DMS114 treated with DMSO at 0.1 percent for 48 hours (cell line): ENCODE data around the gene ERBB4.

Experiments
- DNase-seq: peaks from one replicate; lab custom pipeline; 2025; ENCODE audit not compliant: unreplicated experiment; lab: John Stamatoyannopoulos, UW

ERBB4 gene

DNA sequence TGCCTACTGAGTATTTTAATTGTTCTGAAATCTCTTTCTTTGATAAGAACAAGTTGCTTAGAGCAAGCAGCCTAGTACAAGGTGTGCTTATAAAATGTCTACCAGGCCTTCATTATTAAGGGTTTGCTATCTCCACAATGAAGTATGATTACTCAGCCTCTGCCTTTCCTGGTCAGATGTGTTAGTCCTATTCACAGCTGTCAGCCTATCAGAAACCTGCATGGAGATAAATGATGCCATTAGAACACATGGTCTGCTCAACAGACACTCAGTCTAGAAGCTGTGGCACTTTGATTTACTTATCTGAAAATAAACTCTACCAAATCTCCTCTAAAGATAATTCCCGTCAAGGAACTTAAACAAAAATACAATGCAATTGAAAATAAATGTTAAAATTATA lies 448.7 kb downstream of the ERBB4 start:
- no peak for DNase-seq

DNA sequence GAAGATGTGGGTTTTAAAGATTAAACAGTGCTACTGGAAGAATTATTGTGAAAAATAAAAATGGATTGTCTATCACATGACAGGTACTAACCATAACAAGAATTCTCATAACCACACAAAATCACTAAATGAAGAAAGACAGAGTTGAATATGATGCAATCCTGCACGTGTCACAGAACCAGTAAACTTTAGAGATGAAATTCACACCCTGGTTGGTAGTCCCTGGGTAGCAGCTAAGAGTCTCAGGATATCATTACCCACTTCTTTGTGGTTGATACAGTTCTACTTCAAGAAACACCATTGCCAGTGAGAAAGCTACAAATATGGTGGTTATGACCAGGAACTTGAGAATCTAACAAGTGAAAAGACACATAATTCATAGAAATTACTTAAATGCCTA lies 450.2 kb downstream of the ERBB4 start:
- DNase-seq = no peak

DNA sequence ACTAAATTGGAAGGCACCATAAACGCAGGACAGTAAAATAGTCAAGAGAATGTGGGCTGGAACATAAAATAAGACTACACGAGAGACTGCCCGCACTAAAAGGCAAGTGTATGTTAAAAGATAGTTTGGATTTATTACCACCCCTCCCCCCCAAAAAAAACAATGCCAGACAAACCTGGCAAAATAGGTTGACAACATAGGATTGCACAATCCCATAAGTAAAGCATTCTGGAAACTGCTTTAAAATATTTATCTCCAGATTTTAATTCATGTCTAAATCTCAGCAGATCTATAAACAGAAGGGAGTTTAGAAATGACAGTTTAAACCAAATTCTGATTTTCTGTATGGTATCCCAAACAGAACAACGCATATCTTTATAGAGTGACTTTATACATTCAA lies 455.1 kb downstream of the ERBB4 start:
- DNase-seq = no peak

DNA sequence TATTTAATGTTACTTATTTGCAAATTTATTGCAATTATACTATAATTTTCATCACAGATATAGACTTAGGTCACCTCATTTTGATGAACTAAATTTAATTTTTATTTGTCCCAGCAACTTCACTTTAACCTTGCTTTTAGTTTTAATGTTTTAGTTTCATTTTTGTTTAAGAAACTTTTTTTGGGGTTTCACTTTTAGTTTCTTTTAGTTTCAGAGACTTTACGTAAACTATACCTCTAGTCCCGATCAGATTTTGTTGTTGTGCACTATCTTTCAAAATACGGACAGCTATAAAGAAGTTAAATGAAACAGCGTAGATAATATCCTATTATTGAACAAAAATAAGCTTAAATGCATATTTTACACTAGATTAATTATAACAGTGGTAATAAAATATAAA lies 460.5 kb downstream of the ERBB4 start:
- DNase-seq = no peak

DNA sequence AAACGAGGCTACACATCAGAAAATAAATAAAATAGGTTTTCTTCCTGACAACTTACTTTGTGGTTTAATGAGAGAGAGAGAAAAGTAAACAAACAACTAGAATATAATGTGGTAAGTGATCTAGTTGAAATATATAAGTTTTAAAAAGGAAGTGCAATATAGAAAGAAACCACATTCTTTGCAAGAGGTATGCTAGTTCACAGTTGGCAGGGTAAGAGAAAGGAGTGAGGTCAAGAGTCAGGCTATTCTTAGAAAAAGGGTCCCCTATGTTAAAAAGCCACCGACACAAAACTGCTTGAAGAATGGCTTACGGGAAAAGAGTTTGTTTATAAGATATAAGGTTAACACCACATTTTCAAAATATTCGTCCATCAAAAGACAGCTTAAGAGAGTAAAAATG lies 462.1 kb downstream of the ERBB4 start:
- DNase-seq = no peak

DNA sequence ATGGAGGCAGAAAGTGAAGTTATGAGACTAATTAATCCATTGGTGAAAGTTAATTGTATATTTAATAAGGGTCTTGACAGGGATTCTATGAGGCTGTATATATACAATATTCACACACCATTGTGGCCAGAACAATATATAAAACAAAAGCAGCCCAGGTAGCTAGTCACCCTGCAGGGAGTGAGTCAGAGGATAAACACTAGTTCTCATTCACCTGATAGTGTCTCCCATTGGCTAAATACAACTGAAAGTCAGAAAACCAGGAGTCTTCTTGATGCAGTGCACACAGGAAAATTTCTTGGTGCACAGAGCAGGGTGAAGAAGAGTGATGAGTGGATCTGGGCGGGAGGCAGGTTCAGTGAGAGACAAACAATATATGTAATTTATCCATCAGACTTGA lies 465.2 kb downstream of the ERBB4 start:
- DNase-seq = no peak

DNA sequence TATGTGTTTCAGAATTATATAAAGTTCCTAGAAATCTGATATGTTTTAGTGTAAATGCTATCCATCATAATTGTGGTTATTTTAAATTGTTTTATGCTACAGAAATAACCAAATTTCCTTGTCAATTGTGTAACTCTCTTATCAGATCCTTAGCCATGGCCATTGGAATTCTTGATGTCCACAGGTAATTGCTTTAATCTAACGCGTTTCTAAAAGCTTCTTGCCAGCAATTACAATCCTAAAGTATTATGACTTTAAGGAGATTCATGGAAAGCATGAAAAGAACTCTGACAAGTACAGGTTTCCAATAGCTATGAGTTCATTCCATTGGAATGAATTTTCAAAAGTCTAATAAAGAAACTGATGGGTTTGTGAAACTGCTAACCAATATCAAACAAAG lies 472.1 kb downstream of the ERBB4 start:
- DNase-seq = no peak

DNA sequence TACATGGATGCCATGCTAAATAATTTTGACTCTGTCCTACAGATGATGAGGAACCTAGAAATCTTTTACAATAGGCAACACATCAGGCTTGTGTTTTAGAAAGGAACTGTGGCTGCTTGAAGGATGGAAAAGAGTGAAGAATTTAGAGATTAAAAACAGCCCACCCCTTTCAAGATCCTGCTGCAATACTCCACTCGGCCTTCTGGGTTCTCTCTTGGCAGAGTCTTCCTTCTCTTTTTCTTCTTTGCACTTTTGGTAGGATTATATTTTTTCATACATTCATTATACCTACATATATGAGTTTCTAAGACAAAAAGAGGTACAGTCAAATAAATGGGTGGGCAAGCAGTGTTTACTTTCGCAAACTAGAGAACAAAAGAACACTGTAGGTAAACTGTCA lies 474.3 kb downstream of the ERBB4 start:
- no peak for DNase-seq

DNA sequence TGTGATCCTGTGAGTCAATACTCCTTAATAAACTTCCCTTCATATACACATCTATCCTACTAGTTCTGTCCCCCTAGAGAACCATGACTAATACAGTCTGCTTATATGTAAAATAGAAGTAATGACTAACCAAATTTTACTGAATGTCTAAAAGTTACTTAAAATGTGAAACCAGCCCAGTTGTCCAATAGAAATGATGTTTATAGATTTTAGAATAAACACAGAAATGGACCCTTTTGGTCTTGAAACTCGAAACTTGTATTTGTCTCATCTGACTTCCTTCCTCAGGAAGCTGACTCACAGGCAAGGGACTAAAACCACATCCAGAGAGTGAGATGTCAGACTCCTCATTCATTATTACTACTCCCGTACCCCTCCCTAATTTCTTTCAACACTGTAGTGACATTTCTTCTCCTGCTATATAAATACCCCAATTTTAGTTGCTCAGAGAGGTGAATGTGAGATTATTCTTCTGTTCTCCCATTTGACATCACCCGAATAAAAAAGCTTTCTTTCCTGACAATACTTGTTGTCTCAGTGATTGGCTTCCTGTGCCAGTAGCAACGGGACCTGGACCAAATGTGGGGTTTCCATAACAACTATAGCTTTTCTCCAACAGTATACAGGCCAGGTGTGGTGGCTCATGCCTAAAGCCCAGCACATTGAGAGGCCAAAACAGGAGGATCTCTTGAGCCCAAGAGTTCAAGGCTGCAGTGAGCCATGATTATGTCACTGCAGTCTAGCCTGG lies 486.0 kb downstream of the ERBB4 start:
- DNase-seq = no peak

DNA sequence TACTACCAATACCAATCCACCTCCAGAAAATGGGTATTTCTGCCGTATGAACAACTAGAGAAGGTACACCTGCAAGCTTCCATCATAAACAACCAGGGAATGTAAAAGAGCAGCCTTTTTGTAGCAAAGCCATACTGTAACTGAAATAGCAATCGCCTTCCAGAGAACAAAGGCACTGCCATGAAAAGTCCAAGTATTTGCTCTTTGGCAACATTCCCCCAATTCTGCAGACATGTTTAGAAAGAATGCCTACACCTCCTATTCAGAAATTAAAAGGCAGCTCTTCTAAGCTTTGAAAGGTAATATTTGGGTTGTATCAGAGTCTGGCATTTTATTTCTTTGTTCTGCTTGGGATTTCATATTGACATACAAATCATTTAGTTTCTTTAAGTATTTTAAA lies 487.7 kb downstream of the ERBB4 start:
- DNase-seq = no peak

DNA sequence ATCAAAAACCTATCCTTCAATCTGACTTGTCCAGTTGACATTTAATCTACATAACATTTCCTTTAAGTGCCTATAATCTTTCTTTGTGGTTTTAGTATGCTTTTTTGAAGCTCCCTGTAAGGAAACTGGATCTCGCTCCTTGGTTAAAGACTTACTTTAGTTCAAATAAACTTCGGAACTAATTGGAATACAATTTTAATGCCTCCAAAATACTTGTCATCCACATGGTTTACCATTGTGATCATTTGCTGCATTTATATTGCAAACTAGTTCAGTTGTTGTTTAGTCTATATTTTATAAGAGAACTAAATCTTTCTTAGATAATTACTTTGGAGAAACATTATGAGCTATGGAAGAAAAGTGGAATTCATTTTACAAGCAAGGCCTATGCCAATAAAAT lies 496.0 kb downstream of the ERBB4 start:
- no peak for DNase-seq

DNA sequence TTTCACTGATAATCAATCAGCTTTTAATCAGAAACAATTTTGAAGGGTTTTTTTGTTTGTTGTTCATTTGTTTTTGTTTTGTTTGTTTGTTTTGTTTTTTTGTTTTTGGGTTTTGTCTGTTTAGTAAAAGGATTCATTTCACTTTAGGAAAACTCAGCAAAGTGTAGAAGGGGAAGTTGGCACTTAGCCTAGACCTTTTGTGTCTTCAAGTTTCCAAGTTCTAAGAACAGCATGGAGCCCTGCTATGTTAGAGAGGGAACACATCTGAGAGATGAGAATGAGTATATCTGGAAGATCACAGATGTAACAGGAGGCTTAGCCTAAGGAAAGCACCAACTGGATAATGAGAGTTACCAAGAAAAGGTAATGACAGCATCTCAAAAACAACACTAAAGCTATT lies 501.5 kb downstream of the ERBB4 start:
- DNase-seq = no peak

DNA sequence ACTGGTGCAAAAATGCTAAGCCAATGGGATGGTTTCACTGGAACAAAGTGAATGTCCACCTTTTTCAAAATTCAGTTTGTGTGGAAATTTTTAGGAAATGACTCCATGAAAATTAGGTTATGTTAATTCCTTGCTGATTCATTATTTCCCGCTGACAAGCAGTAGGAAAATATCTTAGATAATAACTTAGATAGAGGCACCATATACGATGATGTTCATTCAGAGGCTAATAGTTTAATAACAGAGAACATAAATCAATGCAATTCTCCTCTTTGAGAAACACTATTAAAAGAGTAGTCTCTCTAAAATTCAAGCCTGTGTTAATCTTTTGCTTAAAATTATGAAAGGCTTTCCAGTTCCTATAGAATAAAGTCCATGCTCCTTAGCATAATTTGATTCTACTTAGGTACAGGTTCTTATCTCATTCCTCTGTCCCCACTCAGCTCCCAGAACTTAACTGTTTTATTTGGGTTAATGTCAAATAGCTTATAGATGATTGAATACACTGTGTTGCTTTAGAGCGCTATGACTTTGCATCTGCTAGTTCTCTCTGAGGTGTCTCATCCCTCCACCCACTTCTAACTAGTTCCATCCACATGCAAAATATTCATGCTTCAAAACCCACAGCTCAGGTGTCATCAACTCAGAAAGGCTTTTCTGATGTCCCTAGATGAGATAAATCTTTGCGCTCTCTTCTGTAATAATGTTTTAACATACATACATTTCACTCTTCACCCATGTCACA lies 503.6 kb downstream of the ERBB4 start:
- no peak for DNase-seq

DNA sequence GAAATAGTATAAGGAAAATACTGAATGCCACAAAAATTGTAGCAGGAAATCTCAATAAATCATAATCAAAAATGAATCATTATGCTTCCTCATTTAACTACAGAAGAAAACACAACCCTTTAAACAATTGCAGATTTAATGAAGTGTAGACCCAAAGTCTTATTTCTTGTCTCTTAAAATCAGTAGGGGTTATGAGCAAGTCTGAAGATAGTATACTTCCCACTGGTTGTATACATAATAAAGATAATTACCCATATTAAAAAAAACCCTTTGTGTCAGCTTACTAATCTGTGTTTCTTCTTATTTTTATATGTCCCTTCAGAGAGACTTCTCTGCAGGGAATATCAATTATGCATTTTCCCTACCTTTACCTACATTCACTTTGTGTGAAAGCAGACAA lies 504.7 kb downstream of the ERBB4 start:
- no peak for DNase-seq

DNA sequence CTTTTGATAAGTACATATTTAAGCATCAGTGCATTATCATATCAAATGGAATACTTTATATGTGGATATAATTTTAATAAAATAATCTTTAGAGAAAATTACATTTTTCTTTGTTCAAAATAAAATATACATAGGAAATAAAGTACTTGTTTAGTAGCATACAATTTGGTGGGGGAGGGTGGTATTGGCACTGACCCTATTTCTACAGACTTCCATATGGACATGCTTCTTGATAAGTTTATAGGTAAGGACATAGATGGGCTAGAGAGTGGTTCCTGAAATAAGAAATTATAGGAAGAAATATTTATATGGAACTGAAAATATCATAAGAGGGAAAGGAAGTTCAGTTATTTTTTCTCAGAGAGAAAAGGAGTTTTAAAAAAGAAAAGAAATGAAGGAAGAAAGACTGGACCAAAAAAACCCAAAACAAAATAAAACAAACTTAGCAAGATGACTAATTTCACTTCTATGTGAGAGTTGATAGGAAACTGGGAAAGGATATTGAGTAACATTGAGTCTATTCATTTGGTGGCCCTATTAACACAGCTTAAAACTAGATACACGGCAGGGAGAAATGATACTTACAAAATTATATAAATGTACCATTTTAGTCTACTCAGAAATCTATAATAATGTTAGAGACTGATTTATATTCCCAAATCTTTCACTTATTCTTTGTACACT lies 505.9 kb downstream of the ERBB4 start:
- no peak for DNase-seq

DNA sequence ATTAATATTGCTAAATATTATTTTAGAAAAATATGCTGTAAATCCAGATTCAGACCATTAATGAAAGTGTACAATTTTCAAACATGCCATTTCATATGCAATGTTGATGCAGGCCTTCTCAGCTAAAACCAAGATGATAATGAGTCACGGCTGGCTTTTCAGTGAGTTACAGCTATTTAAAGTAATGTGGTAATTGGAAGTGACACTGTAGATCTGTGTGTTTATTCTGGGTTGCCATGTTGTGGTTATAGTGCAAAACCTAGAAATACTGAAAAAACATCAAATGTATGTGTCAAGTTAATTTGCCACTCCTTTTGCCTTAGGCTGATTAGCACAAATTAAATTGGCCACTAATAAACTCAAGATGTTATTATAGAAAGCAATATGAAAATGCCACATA lies 506.6 kb downstream of the ERBB4 start:
- no peak for DNase-seq

DNA sequence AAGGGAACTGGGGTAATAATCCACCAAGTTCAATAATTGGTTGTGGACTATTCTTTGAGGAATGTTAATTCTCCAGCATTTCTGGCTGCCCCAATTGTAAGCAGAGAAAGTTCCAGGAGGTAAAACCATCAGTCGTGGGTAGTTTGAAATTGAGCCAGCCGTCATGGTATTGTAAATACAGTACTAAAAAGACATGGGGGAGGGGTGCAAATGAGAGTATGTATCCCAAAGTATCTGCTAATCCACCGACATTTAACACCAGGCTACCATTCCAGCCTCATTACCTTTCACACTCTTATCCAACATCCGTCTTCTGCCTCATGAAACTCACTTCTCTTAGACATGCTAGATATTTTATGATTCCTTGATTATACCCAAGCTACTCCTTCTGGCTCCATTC lies 507.9 kb downstream of the ERBB4 start:
- no peak for DNase-seq

DNA sequence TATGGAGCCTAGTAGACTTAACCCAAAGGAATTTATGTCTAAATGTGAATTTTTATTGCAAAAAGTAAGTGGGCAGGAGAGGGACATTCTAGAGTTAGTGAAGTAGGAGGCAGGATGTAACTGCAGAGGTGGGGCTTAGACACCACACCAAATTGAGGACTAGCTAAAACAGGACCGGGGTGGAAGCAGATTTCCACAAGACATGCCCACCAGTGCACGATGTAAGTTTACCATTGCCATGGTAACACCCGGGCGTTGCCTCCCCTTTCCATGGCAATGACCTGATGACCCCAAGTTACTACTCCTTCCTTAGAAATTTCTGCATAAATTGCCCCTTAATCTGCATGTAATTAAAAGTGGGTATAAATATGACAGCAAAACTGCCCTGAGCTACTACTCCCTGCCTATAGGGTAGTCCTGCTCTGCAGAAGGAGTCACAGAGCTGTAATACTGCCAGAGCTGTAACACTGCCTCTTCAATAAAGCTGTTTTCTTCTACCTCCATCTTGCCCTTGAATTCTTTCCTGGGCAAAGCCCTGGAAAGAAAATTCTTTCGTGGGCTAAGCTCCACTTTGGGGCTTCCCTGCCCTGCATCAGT lies 509.7 kb downstream of the ERBB4 start:
- DNase-seq = no peak

DNA sequence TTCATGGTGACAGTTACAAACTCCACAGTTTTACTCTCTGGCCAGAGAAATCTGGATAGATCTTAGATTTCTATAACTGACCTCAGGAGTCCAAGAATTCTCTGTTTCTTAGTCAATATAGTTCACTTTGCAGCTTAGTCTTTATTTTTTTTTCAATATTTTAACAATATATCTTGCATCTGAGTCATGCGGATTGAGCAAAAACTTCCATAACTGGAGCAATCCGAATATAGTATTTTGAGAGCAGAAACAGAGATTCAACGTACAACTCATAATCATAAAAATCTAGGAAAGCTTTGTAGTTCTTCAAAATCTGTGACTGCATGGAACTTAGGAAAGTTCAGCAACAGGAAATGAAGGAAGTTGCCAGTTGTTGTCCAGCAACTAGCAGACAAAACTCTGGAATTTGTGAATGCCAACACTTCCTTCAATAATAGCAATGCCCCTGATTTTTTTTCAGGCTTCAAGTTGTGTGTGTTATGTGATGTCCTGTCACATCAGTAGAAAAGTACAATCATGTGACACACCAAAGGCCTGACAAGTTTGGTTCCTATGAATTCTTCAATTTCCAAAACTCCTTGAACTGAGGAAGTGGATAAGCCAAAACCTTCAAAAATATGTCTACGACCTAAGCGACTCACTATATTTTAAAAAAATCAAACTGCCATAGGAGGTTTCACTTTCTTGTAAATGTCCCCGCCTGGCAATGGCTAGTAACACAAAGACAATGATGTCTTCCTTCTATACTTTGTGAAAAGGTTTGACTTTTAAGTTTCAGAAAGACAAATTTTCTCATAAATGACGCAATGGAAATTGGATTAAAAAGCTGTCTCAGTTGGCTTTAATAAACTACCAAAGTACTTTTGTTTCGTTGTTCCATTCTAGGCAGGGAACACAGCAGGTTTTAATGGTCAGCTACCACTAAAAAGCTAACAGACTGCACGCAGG lies 510.6 kb downstream of the ERBB4 start:
- DNase-seq = no peak

DNA sequence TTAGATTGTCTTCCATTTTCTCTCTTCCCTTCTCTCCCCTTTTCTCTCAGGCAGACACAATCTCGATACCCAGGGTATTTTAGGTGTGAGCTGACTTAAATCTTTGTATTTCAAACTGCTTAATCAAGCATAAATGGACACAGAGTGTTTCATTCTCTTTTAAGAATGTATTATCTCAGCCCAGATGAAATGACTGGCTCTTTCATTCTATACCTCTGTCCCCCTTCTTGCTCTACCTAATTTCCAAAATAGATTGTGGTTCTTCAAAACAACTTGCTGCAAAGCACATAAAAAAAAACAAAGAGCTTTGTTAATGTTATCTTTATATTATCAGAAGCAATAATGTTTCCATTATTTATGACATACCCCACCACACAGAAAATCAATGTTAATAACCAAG lies 514.6 kb downstream of the ERBB4 start:
- DNase-seq = no peak

DNA sequence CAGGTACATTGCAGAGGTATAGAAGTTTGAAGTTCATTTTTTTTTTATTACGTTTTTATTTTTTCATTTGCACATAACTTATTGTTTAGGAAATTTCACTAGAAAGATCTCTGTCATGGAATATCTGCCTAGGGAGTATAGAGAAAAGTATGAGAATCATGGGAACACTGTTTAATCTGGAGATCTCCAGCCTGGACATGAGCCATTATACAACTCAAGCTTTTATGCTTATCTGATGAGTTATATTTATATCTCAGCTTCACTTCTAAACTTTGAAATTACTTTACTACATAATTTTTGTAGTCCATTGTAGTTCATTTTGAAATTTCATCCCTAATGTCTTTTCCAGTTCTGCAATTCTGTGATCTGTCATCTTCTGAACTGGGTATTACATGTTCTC lies 515.6 kb downstream of the ERBB4 start:
- DNase-seq = no peak
